ENCODE measurements around the gene FLCN.
"Not testable (repeated sequence)": the region's sequence is repeated elsewhere in the genome, so short reads cannot be mapped to it uniquely, and the experiment has no call there.

Gene FLCN

DNA sequence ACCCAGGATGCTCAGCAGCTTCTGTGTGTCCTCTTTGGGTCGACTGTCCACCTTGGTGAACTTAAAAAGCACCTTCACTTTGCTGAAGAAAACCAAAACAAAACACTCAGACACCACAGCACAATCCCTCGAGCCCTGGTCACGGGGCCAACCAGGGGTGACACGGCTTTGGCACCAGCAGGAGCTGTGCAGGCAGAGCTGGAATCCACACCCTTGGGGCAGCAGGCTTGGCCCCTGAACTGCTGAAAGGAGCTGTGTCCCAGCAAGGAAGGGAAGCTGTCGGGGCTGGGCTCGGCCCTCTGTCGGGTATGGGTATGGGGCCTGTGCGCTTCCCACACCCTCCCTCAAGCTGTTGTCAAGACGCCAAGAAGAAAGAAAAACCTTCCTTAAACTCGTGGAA is 23.2 kb downstream of the FLCN start:
- DNase-seq (ENCODE audit: low spot score): no peak

DNA sequence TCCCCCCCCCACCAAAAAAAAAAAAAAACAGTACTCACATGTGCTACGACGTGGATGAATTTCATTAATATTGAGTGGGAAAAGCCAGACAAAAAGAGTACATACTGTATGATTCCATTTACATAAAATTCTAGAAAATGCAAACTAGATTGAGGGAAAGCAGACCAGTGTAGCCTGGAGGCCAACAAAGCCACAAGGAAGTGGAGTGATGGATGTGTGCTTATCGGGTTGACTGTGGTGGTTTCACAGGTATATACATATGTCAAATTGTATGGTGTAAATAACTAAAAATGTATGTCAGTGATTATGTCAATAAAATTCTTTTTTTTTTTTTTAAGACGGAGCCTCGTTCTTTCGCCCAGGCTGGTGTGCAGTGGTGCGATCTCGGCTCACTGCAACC is 29.0 kb downstream of the FLCN start:
- no peak for DNase-seq (ENCODE audit: low spot score)

GRCh38 chr17:17206913-17207335 is 30.0 kb downstream of the FLCN start:
- no peak for DNase-seq (ENCODE audit: low spot score)

DNA sequence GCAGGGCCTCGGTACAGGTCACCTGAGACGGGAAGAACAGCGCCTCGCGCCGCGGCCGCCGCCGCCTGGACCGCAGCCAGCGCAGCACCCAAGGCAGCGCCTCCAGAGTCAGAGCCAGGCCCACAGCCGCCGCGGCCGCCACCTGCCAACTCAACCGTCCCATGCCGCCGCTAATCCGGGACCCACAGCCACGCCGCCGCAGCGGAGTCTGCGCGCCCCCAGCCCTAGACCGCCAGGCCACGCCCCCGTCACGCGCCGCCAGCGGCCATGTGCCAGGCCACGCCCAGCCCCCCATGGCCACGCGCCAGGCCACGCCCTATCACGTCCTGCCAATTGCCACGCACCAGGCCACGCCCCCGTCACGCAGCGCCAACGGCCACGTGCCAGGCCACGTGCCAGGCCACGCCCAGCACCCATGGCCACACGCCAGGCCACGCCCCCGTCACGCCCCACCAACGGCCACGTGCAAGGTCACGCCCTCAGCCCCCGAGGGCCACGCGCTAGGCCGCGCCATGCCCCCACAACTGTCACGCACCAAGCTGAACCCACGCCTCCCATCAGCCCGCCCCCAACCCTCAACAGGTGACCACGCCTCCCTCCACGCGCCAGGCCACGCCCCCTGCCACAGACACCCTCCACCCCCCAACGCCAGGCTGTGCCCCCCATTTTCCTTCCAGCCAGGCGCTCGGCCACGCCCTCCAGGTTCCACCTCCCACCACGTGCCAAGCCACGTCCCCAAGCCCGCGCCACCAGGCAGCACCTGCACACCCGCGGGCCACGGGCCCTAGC is 30.6 kb downstream of the FLCN start, which contains the start of gene PLD6:
PLD6 (minus strand) TSS at position 210 of the 789 bp plus-strand sequence; CDS start at position 163, 47 bp downstream.
- DNase-seq (ENCODE audit: low spot score): peak; percentile 86

- DNase-seq (ENCODE audit: low spot score): peak; percentile 89
These were observed 31.4 kb downstream of the FLCN start for GRCh38 chr17:17205368-17206123.

GRCh38 chr17:17204635-17205231 is 32.2 kb downstream of the FLCN start:
- DNase-seq (ENCODE audit: low spot score): no peak

- no peak for DNase-seq (ENCODE audit: low spot score)
These were observed 32.9 kb downstream of the FLCN start for GRCh38 chr17:17204041-17204591.

- DNase-seq (ENCODE audit: low spot score): no peak
These were observed 33.7 kb downstream of the FLCN start for GRCh38 chr17:17203173-17203730.

DNA sequence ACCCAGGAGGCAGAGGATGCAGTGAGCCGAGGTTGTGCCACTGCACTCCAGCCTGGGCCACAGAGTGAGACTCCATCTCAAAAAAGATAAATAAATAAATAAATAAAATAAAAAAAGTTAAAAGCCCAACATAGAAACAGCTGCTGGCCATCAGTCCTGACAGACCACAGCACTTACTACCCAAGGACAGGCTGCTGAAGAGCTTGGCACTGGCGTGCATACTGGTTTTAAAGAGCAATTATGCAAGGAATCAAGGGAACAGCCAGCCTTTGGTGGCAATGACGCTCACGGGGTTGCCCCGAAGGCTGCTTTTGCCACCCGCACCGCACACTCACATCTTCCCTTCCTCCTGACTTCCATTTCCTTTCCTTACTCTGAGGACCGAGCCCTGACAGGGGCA is 35.1 kb downstream of the FLCN start:
- no peak for DNase-seq (ENCODE audit: low spot score)

DNA sequence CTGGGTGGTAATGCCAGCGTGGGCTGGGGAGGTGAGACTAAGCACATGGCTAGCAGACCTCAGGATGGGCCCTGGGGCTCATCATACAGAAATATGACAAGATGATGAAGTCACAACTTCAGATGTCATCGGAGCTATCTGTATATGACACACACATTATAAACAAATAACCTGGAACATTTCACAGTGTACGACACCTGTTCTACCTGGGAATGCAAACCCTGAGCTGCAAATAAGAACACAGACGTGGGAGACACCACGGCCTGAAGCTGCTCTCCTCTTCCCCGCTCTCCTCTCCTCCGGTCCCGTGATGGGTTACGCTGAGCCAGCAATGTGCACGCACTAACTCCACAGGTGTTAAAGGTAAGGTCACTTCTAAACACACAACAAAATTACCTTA is 35.7 kb downstream of the FLCN start:
- DNase-seq (ENCODE audit: low spot score): no peak

- no peak for DNase-seq (ENCODE audit: low spot score)
These were observed 36.1 kb downstream of the FLCN start for GRCh38 chr17:17200831-17201230.

DNA sequence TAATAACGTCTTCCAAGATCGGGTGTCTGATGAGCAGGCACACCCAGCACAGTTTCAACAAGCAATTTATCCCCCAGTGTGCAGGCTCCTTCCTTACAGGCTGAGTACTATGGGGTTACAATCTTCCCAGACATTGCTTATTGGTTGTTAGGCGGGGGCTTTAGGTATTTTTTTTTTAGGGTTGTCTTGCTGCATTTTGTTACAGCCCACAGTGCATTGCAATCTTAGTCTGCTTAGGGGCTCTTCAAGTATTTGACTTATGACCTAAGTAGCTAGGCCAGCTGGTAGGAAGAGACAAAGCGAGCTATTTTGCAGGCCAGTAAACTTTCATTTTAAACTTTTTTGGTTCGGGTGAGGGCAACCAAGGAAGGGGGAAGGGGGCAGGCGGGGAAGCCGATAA is 36.7 kb downstream of the FLCN start:
- DNase-seq (ENCODE audit: low spot score): no peak

- DNase-seq (ENCODE audit: low spot score): no peak
These were observed 38.7 kb downstream of the FLCN start for GRCh38 chr17:17198281-17198680.

DNA sequence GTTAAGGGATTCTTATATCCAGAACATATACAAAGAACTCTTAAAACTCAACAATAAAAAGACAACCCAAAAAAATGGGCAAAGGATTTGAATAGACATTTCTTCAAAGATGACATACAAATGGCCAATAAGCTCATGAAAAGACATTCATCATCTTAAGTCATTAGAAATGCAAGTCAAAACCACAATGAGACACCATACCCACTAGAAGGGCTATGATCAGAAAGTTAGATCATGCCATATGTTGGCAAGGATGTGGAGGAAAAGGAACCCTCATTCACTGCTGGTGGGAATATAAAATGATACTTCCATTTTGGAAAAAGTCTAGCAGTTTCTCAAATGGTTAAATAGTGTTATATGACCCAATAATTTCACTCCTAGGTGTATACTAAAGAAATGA is 40.2 kb downstream of the FLCN start:
- no peak for DNase-seq (ENCODE audit: low spot score)

DNA sequence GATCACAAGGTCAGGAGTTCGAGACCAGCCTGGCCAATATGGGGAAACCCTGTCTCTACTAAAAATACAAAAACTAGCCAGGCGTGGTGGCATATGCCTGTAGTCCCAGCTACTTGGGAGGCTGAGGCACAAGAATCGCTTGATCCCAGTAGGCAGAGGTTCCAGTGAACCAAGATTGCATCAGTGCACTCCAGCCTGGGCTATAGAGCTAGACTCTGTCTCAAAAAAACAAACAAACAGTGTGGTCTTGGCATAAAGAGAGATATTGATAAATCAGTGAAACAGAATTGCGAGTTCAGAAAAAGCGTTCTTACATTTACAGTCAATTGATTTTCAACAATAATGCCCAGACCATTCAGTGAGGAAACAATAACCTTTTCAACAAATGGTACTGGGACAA is 41.5 kb downstream of the FLCN start:
- not testable (repeated sequence) for DNase-seq (ENCODE audit: low spot score)

- DNase-seq (ENCODE audit: low spot score): no peak
These were observed 45.0 kb downstream of the FLCN start for GRCh38 chr17:17191961-17192381.

- peak; percentile 81 for DNase-seq (ENCODE audit: low spot score)
These were observed 45.6 kb downstream of the FLCN start for GRCh38 chr17:17191346-17191792.

DNA sequence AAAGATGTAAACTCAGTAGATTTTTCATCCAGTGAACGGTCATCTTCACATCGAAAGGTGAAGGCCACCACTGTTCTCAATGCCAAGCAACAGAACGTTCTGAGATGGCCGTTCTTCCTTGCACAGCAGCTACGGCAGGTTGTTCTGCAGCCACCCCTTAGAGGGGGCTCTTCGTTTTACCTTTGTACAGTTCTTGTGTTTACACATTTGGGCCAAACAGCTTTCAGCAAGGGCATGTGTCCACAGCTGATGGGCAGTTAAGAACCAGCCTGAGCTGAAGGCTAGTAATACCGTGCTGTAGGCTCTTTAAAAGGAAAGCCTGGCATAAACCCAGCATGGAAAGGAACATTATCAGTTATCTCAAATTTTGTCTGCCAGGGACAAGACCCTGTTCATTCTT is 46.8 kb downstream of the FLCN start:
- DNase-seq (ENCODE audit: low spot score): no peak

DNA sequence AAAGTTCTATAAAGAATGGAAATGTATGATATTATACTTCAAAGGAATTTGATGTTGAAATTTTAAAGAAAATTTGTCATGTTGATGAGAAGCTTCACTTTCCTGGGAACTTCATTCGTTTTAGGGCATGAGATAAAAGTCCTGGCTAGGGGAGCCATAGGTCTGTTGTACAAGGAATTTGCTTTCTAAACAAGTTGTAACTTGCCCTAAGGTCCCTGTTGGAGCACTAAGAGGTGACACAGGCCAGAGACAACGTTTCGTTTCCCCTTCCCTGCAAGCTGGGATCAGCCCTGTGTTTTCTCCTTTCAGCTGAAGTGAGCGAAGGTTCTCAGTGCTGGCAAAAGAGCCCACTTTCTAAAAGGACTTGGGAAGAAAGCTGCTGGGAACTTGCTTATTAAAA is 47.4 kb downstream of the FLCN start:
- no peak for DNase-seq (ENCODE audit: low spot score)

DNA sequence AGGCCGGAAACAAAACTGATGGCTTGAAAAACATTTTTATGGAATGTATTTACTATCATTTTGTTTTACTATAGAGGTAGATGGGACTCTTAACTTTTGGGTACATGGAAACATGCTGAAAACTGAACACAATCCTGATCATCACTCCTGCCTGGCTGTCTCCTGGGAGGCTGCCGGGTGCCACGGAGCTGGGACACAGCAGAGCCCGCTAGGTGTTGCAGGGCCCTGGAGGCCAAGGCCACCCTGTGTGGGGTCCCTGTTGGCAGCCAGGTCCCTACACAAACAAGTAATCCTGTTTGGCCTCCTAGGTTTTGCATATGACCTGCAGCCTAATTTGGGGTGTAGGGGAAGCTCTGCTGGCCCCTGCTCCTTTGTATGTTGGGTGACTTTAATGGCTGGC is 48.4 kb downstream of the FLCN start:
- no peak for DNase-seq (ENCODE audit: low spot score)

GRCh38 chr17:17186551-17187505 is 50.1 kb downstream of the FLCN start:
- no peak for DNase-seq (ENCODE audit: low spot score)

Measured in AG20443 (cell line).